ENCODE results near the gene ESRRG.

Gene ESRRG

GRCh38 chr1:216535751-216536150, 187.5 kb downstream of the ESRRG start:
- Histone ChIP-seq H3K9me3 (ENCODE audit: low read length) (no peaks in the 10 kb centered on the region), H3K4me1 (ENCODE audit: insufficient read depth, low read length, severe bottlenecking) (no peaks in the 10 kb centered on the region), H3K9me2 (ENCODE audit: low read depth, low read length) (no peaks in the 10 kb centered on the region), H3K27me3 (ENCODE audit: insufficient read depth, low read length) (no peaks in the 10 kb centered on the region), H3K79me2 (ENCODE audit: insufficient read depth, low read length) (no peaks in the 10 kb centered on the region), H3K27ac (ENCODE audit: low read depth, low read length, poor library complexity, severe bottlenecking) (no peak overlapping the region), H3K9ac (ENCODE audit: low read length) (no peak overlapping the region), H4K20me1 (ENCODE audit: insufficient read depth, low read length) (no peaks in the 10 kb centered on the region), H3F3A (ENCODE audit: insufficient read depth, low read length) (no peaks in the 10 kb centered on the region), H3K4me2 (ENCODE audit: low read length) (no peak overlapping the region), H3K4me3 (ENCODE audit: low read depth, low read length, poor library complexity, severe bottlenecking) (no peak overlapping the region), H3K36me3 (ENCODE audit: insufficient read depth, low read length) (no peaks in the 10 kb centered on the region), H2AFZ (ENCODE audit: low read length) (no peak overlapping the region)
- TF ChIP-seq EZH2 (IDR thresholded peaks at IDR 0.05; ENCODE audit: borderline replicate concordance, low read length) (no peak), CTCF (IDR thresholded peaks at IDR 0.05; ENCODE audit: low read length) (no peak)

GRCh38 chr1:216535059-216535458, 188.2 kb downstream of the ESRRG start:
- Histone ChIP-seq H2AFZ (ENCODE audit: low read length) (no peak overlapping the region), H4K20me1 (ENCODE audit: insufficient read depth, low read length) (no peaks in the 10 kb centered on the region), H3K9me2 (ENCODE audit: low read depth, low read length) (no peaks in the 10 kb centered on the region), H3K4me1 (ENCODE audit: insufficient read depth, low read length, severe bottlenecking) (no peaks in the 10 kb centered on the region), H3K9me3 (ENCODE audit: low read length) (no peaks in the 10 kb centered on the region), H3K36me3 (ENCODE audit: insufficient read depth, low read length) (no peaks in the 10 kb centered on the region), H3K4me2 (ENCODE audit: low read length) (no peak overlapping the region), H3K27ac (ENCODE audit: low read depth, low read length, poor library complexity, severe bottlenecking) (no peak overlapping the region), H3F3A (ENCODE audit: insufficient read depth, low read length) (no peaks in the 10 kb centered on the region), H3K79me2 (ENCODE audit: insufficient read depth, low read length) (no peaks in the 10 kb centered on the region), H3K4me3 (ENCODE audit: low read depth, low read length, poor library complexity, severe bottlenecking) (no peak overlapping the region), H3K9ac (ENCODE audit: low read length) (no peak overlapping the region), H3K27me3 (ENCODE audit: insufficient read depth, low read length) (no peaks in the 10 kb centered on the region)
- TF ChIP-seq EZH2 (IDR thresholded peaks at IDR 0.05; ENCODE audit: borderline replicate concordance, low read length) (no peak), CTCF (IDR thresholded peaks at IDR 0.05; ENCODE audit: low read length) (no peak)

DNA sequence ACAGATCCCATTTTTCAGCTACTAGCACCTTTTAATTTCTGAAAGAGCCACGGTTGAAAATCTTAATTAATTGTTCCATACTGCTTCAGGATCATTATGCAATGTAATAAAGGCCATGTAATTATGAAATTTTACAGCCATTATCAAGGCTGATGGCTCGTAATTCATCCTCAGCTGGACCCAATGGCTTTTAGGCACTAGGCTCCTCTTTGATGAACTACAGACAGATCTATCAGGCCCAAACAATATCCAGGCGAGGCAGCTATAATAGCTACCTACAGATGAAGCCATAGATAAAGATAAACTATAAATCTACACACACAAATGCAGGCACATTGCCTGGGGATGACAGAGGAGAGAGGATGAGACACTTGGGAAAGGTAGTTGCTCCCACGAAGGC, 189.5 kb downstream of the ESRRG start:
- H3K9me3 ChIP-seq (ENCODE audit: low read length), result no peaks in the 10 kb centered on the region
- peaks cover 6% of the 10 kb centered on the region for H3K4me1 ChIP-seq (ENCODE audit: insufficient read depth, low read length, severe bottlenecking)
- TF ChIP-seq CTCF (IDR thresholded peaks at IDR 0.05; ENCODE audit: low read length), result no peak
- TF ChIP-seq EZH2 (IDR thresholded peaks at IDR 0.05; ENCODE audit: borderline replicate concordance, low read length), result no peak
- no peaks in the 10 kb centered on the region for H3F3A ChIP-seq (ENCODE audit: insufficient read depth, low read length)
- no peaks in the 10 kb centered on the region for H3K27me3 ChIP-seq (ENCODE audit: insufficient read depth, low read length)
- no peak overlapping the region for H3K4me3 ChIP-seq (ENCODE audit: low read depth, low read length, poor library complexity, severe bottlenecking)
- no peak overlapping the region for H2AFZ ChIP-seq (ENCODE audit: low read length)
- H3K27ac ChIP-seq (ENCODE audit: low read depth, low read length, poor library complexity, severe bottlenecking), result no peak overlapping the region
- no peak overlapping the region for H3K4me2 ChIP-seq (ENCODE audit: low read length)
- H3K79me2 ChIP-seq (ENCODE audit: insufficient read depth, low read length), result no peaks in the 10 kb centered on the region
- no peaks in the 10 kb centered on the region for H3K9me2 ChIP-seq (ENCODE audit: low read depth, low read length)
- H3K9ac ChIP-seq (ENCODE audit: low read length), result no peak overlapping the region
- no peaks in the 10 kb centered on the region for H4K20me1 ChIP-seq (ENCODE audit: insufficient read depth, low read length)
- no peaks in the 10 kb centered on the region for H3K36me3 ChIP-seq (ENCODE audit: insufficient read depth, low read length)

Measured in OCI-LY1 (cell line).